PFSK-1 (cell line): Measurements from ENCODE around the gene NXPE4.

Source experiments
- POLR2AphosphoS5 ChIP-seq: IDR thresholded peaks from 2 replicates; pipeline ENCODE4 v1.6.1; 2012; ENCODE audit warnings: low read depth, mild to moderate bottlenecking, control low read depth, low read length, moderate library complexity
- SIN3A ChIP-seq: IDR thresholded peaks from 2 replicates; pipeline ENCODE4 v1.6.1; 2012; ENCODE audit warnings: mild to moderate bottlenecking, low read length, moderate library complexity, borderline replicate concordance; ENCODE audit not compliant: insufficient read depth

- no peak for TF ChIP-seq POLR2AphosphoS5
- TF ChIP-seq SIN3A = no peak
Measured at GRCh38 chr11:114622858-114623257, 27.3 kb upstream of the NXPE4 start.
